GM19468 (cell line): Measurements from ENCODE around the gene SMPDL3A.

Experiments used
- ATAC-seq: cut with Tn5 transposase; IDR thresholded peaks from one replicate; pipeline ENCODE4 v1.9.1; 2021; ENCODE audit warnings: mild to moderate bottlenecking, moderate library complexity, moderate number of reproducible peaks; ENCODE audit not compliant: unreplicated experiment; ENCODE audit errors: extremely low read depth

The SMPDL3A gene

GRCh38 chr6:122799916-122800686 lies 11.0 kb downstream of the SMPDL3A start:
- no peak for ATAC-seq

- ATAC-seq = no peak
Measured at GRCh38 chr6:122800906-122801305, 11.8 kb downstream of the SMPDL3A start.

- no peak for ATAC-seq
Measured at GRCh38 chr6:122801397-122801796, 12.3 kb downstream of the SMPDL3A start.

- no peak for ATAC-seq
Measured at GRCh38 chr6:122803171-122803661, 14.2 kb downstream of the SMPDL3A start.

- no peak for ATAC-seq
Measured at GRCh38 chr6:122804962-122805485, 16.0 kb downstream of the SMPDL3A start.

GRCh38 chr6:122806291-122806690 lies 17.2 kb downstream of the SMPDL3A start:
- ATAC-seq = no peak

- no peak for ATAC-seq
Measured at GRCh38 chr6:122808121-122808885, 19.2 kb downstream of the SMPDL3A start.

- ATAC-seq = no peak
Measured at GRCh38 chr6:122809001-122809400, 19.9 kb downstream of the SMPDL3A start.

- no peak for ATAC-seq
Measured at GRCh38 chr6:122809691-122810090, 20.6 kb downstream of the SMPDL3A start.

- ATAC-seq = no peak
Measured at GRCh38 chr6:122810189-122810588, 21.1 kb downstream of the SMPDL3A start.

- no peak for ATAC-seq
Measured at GRCh38 chr6:122817358-122817757, 28.3 kb downstream of the SMPDL3A start.

GRCh38 chr6:122817766-122818165 lies 28.7 kb downstream of the SMPDL3A start:
- no peak for ATAC-seq

- ATAC-seq = no peak
Measured at GRCh38 chr6:122818866-122819265, 29.8 kb downstream of the SMPDL3A start.

GRCh38 chr6:122821095-122821494 lies 32.0 kb downstream of the SMPDL3A start:
- ATAC-seq = no peak

GRCh38 chr6:122825163-122825562 lies 36.1 kb downstream of the SMPDL3A start:
- no peak for ATAC-seq

GRCh38 chr6:122829456-122829855 lies 40.4 kb downstream of the SMPDL3A start:
- no peak for ATAC-seq

GRCh38 chr6:122831511-122831910 lies 42.5 kb downstream of the SMPDL3A start:
- ATAC-seq = no peak

GRCh38 chr6:122832459-122832858 lies 43.4 kb downstream of the SMPDL3A start:
- ATAC-seq = no peak

- no peak for ATAC-seq
Measured at GRCh38 chr6:122833021-122833491, 44.0 kb downstream of the SMPDL3A start.

- no peak for ATAC-seq
Measured at GRCh38 chr6:122838060-122838780, 49.2 kb downstream of the SMPDL3A start.
